GM21528 (cell line): ENCODE data around the gene PTPN9.
"Not testable (repeated sequence)": the region's sequence is repeated elsewhere in the genome, so short reads cannot be mapped to it uniquely, and the experiment has no call there.

Source experiments
- ATAC-seq: cut with Tn5 transposase; IDR thresholded peaks from one replicate; pipeline ENCODE4 v1.9.1; 2021; ENCODE audit warnings: mild to moderate bottlenecking, moderate library complexity; ENCODE audit not compliant: unreplicated experiment, low FRiP score

PTPN9 gene

DNA sequence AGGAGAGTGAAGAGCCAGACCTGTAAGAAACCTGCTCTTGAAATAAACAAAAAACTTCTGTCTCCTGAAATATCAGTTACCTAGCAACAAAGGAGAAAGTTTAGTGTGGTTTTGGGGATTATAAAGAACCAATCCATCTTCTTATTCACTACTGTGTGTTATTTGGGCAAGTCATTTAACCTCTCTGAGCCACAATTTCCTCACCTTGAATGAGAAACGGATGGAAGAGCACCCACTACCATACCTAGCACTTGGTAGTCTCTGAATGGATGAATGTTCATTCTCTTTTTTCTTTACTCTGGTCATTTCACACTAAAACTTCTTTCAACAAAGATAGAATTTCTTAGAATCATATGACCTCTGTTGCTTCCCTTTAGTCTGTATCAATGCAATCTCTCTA is 45.2 kb downstream of the PTPN9 start:
- no peak for ATAC-seq

GRCh38 chr15:75532413-75533250 is 46.5 kb downstream of the PTPN9 start:
- no peak for ATAC-seq

GRCh38 chr15:75531041-75531450 is 48.1 kb downstream of the PTPN9 start:
- no peak for ATAC-seq

- no peak for ATAC-seq
Observed at GRCh38 chr15:75530169-75530568, 48.9 kb downstream of the PTPN9 start.

DNA sequence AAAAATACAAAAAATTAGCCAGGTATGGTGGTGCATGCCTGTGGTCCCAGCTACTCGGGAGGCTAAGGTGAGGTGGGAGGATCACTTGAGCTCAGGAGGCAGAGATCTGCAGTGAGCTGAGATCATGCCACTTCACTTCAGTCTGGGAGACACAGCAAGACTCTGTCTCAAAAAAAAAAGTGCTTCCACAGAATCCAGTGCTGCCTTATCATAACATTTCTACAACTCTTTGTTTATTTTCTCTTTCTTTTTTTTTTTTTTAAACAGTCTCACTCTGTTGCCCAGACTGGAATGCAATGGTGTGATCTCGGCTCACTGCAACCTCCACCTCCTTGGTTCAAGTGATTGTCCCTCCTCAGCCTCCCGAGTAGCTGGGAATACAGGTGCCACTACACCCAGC is 53.4 kb downstream of the PTPN9 start:
- not testable (repeated sequence) for ATAC-seq

DNA sequence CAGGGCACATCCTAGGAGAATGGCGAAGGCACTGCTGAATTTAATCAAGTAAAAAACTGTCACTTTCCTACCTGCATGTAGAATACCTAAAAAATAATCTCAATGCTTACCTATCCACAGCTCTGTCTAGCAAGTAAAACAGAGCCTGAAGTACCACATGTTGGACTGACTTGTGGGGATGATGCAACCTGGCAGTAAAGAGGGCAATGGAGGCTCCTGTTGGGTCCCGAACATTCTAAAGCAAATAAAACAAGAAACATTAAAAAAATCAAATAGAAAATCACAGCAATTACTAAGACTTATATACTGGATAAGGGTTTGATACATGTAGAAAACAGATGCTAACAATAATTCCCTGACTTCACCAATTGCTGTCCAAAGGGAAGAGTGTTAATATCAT is 56.1 kb downstream of the PTPN9 start:
- ATAC-seq, result no peak

DNA sequence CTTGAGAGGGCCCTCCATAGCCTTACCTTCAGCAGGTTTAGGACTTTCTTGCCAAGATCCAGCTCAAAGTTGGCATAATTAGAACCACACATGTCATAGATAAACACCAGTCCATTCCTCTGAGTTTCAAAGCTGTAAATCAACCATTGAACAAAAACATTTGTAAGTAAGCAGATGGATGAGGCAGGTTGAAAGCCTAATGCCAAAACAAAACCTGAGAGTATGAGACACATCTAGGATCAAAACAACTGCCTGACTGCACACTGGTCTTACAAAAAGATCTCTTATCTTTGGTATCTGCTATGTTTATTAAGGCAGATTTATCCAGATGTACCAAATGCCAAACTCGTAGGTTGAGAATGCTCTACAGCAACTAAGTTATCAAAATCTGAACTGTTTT is 61.9 kb downstream of the PTPN9 start:
- ATAC-seq, result no peak

GRCh38 chr15:75508840-75509532 is 70.1 kb downstream of the PTPN9 start:
- no peak for ATAC-seq

DNA sequence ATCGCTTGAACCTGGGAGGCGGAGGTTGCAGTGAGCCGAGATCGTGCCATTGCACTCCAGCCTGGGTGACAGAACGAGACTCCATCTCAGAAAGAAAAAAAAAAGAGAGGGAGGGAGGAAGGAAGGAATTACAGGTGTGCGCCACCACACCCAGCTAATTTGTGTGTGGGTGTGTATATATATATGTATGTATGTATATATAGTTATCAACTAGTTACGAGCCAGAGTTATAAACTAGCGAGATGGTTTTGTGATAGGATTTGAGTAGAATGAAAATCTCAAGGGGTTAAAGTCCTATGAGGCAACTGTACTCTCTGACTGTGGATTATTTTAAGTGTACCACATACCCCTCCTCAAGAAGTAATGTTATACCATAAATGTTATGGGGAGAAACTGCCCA is 76.8 kb downstream of the PTPN9 start:
- ATAC-seq, result no peak

DNA sequence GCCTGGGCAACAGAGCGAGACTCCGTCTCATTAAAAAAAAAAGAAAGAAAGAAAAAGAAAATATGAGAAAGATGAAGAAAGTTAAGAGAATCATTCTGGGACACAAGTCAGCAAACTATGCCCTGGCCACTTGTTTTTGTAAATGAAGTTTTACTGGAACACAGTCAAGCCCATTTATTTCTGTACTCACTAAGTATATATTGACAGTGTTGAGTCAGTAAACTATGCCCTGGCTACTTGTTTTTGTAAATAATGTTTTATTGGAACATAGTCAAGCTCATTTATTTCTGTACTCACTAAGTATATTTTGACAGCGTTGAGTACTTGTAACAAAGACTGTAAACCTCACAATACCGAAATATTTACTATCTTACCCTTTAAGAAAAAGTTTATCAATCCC is 85.4 kb downstream of the PTPN9 start:
- no peak for ATAC-seq

- no peak for ATAC-seq
Observed at GRCh38 chr15:75483961-75484360, 95.2 kb downstream of the PTPN9 start.

DNA sequence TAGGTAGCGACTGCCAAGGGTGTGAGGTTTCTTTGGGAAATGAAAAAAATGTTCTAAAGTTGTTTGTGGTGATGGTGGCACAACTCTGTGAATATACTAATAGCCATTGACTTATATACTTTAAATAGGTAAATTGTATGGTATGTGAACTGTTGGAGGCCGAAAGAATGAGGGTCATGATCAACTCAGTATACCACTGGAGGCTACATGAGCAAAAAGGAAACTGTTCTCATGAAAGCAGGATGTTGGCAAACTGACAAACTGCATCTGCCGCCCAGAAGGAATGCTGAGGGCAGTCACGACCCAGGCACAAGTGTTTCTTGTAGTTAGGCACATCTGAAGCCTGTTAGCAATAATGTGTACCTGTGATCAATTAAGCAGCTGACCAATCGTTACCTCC is 95.6 kb downstream of the PTPN9 start:
- ATAC-seq, result not testable (repeated sequence)

DNA sequence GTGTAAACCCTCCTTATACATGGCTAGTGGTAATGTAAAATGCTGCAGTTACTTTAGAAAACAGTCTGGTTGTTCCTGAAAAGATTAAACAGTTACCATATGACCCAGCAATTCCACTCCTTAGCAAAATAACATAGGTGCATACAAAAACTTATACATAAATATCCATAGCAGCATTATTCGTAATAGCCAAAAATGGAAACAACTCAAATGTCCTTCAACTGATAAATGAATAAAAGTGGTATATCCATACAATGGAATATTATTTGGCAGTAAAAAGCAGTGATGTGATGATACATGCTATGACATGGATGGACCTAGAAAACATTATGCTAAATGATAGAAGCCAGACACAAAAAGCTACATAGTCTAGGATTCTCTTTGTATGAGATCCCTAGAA is 96.0 kb downstream of the PTPN9 start:
- no peak for ATAC-seq

- ATAC-seq, result not testable (repeated sequence)
Observed at GRCh38 chr15:75480463-75480862, 98.7 kb downstream of the PTPN9 start.

GRCh38 chr15:75479670-75480069 is 99.4 kb downstream of the PTPN9 start:
- no peak for ATAC-seq

DNA sequence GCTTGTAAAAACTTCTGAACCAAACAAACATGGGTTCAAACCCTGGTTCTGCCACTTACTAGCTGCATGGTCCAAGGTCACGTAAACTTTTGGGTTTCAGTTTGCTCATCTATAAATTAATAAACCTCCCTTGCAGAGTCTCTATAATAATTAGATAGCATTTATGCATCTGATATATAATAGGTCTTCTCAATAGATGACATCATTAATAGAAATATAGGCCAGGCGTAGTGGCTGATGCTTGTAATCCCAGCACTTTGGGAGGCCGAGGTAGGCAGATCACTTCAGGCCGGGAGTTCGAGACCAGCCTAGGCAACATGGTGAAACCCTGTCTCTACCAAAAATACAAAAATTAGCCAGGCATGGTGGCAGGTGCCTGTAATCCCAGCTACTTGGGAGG is 102.0 kb downstream of the PTPN9 start:
- not testable (repeated sequence) for ATAC-seq

- ATAC-seq, result no peak
Observed at GRCh38 chr15:75468913-75469598, 110.1 kb downstream of the PTPN9 start.

- no peak for ATAC-seq
Observed at GRCh38 chr15:75460646-75461045, 118.5 kb downstream of the PTPN9 start.

DNA sequence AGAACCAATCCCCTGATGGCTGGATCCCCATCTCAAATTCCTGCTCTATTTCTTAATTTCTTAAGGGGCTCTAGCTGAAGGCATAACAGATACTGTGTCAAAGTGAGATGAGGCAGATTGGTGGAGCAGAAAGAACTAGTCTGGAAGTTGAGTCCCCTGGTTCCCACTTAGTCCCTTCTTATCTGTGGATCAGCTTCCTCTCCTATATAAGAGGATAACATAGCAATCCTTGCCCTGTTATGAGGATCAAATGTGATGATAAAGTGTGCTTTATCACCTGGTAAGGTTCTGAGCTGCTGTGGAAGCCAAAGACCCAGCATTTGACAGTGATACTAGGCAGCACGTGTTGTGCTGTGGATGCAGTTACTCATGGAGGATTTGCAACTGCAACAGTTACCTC is 119.5 kb downstream of the PTPN9 start:
- no peak for ATAC-seq

- no peak for ATAC-seq
Observed at GRCh38 chr15:75456710-75457109, 122.4 kb downstream of the PTPN9 start.

- ATAC-seq, result no peak
Observed at GRCh38 chr15:75455982-75456531, 123.1 kb downstream of the PTPN9 start.
